ENCODE data around the gene MBNL2.

- TF ChIP-seq EP300 (IDR thresholded peaks at IDR 0.05) (no peak), POLR2A (IDR thresholded peaks at IDR 0.05) (no peak)
- TF ChIP-seq, protein P1, sequence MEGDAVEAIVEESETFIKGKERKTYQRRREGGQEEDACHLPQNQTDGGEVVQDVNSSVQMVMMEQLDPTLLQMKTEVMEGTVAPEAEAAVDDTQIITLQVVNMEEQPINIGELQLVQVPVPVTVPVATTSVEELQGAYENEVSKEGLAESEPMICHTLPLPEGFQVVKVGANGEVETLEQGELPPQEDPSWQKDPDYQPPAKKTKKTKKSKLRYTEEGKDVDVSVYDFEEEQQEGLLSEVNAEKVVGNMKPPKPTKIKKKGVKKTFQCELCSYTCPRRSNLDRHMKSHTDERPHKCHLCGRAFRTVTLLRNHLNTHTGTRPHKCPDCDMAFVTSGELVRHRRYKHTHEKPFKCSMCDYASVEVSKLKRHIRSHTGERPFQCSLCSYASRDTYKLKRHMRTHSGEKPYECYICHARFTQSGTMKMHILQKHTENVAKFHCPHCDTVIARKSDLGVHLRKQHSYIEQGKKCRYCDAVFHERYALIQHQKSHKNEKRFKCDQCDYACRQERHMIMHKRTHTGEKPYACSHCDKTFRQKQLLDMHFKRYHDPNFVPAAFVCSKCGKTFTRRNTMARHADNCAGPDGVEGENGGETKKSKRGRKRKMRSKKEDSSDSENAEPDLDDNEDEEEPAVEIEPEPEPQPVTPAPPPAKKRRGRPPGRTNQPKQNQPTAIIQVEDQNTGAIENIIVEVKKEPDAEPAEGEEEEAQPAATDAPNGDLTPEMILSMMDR (IDR thresholded peaks at IDR 0.05), result no peak
These were observed 201.3 kb downstream of the MBNL2 start for GRCh38 chr13:97423300-97424045.
